Measurements from ENCODE around the gene RREB1.
"Not testable (repeated sequence)": the region's sequence is repeated elsewhere in the genome, so short reads cannot be mapped to it uniquely, and the experiment has no call there.

RREB1 gene

GRCh38 chr6:7260291-7261031 lies 152.7 kb downstream of the RREB1 start:
- no peak for DNase-seq (ENCODE audit: extremely low read depth in 1 of 2, low read depth in 1 of 2)

GRCh38 chr6:7261032-7261841 lies 153.5 kb downstream of the RREB1 start:
- no peak for DNase-seq (ENCODE audit: extremely low read depth in 1 of 2, low read depth in 1 of 2)

GRCh38 chr6:7261852-7262461 lies 154.2 kb downstream of the RREB1 start:
- no peak for DNase-seq (ENCODE audit: extremely low read depth in 1 of 2, low read depth in 1 of 2)

GRCh38 chr6:7262746-7263518 lies 155.2 kb downstream of the RREB1 start:
- no peak for DNase-seq (ENCODE audit: extremely low read depth in 1 of 2, low read depth in 1 of 2)

GRCh38 chr6:7263519-7263805 lies 155.7 kb downstream of the RREB1 start:
- not testable (repeated sequence) for DNase-seq (ENCODE audit: extremely low read depth in 1 of 2, low read depth in 1 of 2)

- DNase-seq (ENCODE audit: extremely low read depth in 1 of 2, low read depth in 1 of 2), result no peak
These were observed 156.3 kb downstream of the RREB1 start for GRCh38 chr6:7264041-7264440.

GRCh38 chr6:7264686-7265384 lies 157.1 kb downstream of the RREB1 start:
- DNase-seq (ENCODE audit: extremely low read depth in 1 of 2, low read depth in 1 of 2), result no peak

- DNase-seq (ENCODE audit: extremely low read depth in 1 of 2, low read depth in 1 of 2), result not testable (repeated sequence)
These were observed 157.6 kb downstream of the RREB1 start for GRCh38 chr6:7265385-7265726.

- DNase-seq (ENCODE audit: extremely low read depth in 1 of 2, low read depth in 1 of 2), result no peak
These were observed 159.3 kb downstream of the RREB1 start for GRCh38 chr6:7267071-7267465.

- no peak for DNase-seq (ENCODE audit: extremely low read depth in 1 of 2, low read depth in 1 of 2)
These were observed 159.8 kb downstream of the RREB1 start for GRCh38 chr6:7267466-7268091.

- no peak for DNase-seq (ENCODE audit: extremely low read depth in 1 of 2, low read depth in 1 of 2)
These were observed 160.6 kb downstream of the RREB1 start for GRCh38 chr6:7268362-7268761.

GRCh38 chr6:7268816-7269555 lies 161.2 kb downstream of the RREB1 start:
- no peak for DNase-seq (ENCODE audit: extremely low read depth in 1 of 2, low read depth in 1 of 2)

GRCh38 chr6:7269816-7270215 lies 162.1 kb downstream of the RREB1 start:
- no peak for DNase-seq (ENCODE audit: extremely low read depth in 1 of 2, low read depth in 1 of 2)

- no peak for DNase-seq (ENCODE audit: extremely low read depth in 1 of 2, low read depth in 1 of 2)
These were observed 162.8 kb downstream of the RREB1 start for GRCh38 chr6:7270320-7271204.

GRCh38 chr6:7271205-7271534 lies 163.4 kb downstream of the RREB1 start:
- no peak for DNase-seq (ENCODE audit: extremely low read depth in 1 of 2, low read depth in 1 of 2)

GRCh38 chr6:7273709-7274108 lies 165.9 kb downstream of the RREB1 start:
- no peak for DNase-seq (ENCODE audit: extremely low read depth in 1 of 2, low read depth in 1 of 2)

- DNase-seq (ENCODE audit: extremely low read depth in 1 of 2, low read depth in 1 of 2), result not testable (repeated sequence)
These were observed 166.8 kb downstream of the RREB1 start for GRCh38 chr6:7274525-7274924.

GRCh38 chr6:7276199-7276524 lies 168.4 kb downstream of the RREB1 start:
- no peak for DNase-seq (ENCODE audit: extremely low read depth in 1 of 2, low read depth in 1 of 2)

Data from activated CD8-positive, alpha-beta memory T cell treated with anti-CD3 and anti-CD28 coated beads for 1 hour (primary cell).